Measurements from ENCODE around the gene EDEM3.
"Not testable (repeated sequence)": the region's sequence is repeated elsewhere in the genome, so short reads cannot be mapped to it uniquely, and the experiment has no call there.

EDEM3 gene, protein sequence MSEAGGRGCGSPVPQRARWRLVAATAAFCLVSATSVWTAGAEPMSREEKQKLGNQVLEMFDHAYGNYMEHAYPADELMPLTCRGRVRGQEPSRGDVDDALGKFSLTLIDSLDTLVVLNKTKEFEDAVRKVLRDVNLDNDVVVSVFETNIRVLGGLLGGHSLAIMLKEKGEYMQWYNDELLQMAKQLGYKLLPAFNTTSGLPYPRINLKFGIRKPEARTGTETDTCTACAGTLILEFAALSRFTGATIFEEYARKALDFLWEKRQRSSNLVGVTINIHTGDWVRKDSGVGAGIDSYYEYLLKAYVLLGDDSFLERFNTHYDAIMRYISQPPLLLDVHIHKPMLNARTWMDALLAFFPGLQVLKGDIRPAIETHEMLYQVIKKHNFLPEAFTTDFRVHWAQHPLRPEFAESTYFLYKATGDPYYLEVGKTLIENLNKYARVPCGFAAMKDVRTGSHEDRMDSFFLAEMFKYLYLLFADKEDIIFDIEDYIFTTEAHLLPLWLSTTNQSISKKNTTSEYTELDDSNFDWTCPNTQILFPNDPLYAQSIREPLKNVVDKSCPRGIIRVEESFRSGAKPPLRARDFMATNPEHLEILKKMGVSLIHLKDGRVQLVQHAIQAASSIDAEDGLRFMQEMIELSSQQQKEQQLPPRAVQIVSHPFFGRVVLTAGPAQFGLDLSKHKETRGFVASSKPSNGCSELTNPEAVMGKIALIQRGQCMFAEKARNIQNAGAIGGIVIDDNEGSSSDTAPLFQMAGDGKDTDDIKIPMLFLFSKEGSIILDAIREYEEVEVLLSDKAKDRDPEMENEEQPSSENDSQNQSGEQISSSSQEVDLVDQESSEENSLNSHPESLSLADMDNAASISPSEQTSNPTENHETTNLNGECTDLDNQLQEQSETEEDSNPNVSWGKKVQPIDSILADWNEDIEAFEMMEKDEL

GRCh38 chr1:184754476-184755225 lies at the start of gene EDEM3:
TSS of gene EDEM3 (minus strand) at chr1:184754858. CDS start at chr1:184754646, 212 bp downstream.
- DNase-seq = peak; percentile 97

- no peak for DNase-seq
Observed at GRCh38 chr1:184804220-184804619, 49.6 kb upstream of the EDEM3 start.

DNA sequence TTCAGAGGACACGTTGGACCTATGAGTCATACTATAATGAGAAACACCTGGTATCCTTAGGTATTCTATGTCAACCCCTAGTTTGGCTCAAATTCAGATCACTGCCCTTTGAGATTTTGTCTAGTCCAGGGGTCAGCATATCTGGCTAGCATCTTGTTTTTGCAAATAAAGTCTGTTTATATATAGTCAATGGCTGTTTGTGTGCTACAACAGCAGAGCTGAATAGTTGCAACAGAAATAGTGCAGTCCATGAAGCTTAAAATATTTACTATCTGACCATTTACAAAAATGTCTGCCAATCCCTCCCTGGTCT lies 48.5 kb upstream of the EDEM3 start:
- DNase-seq = no peak

DNA sequence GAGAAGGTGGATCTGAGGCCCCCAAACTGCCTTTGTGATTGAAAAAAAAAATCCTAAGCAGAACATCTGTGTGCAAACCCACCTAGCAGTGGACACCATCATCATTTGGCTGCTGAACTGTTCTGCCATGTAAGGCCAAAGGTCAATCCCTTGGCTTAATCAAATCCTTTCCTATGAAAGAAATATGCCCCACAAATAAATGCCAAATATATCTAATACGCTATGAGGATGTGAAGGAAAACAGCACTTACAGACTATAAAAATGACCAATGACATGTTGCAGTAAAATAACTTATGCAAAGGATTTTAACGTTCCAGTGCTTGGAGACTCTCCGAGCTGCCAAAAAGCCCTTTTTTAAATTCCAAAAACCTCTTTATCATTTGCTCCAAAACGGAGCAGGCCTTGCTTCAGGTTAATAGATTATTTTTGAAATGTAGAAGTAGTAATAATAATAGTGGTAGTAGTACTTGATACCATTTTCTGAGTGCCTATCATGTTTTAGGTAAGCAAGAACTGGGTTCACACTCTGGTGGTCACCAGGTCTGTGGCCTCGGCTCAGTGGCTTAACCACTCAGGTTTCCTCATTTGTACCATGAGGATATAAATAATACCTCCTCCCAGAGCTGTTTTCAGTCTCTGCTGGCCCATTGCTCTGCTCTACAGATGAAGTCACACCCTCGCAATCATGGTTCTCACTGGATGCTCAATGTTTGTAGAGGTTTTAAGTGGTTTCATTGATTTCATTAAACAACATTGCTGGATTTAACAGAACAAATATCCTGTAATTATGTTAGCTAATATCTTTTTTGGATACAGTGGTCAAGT lies 47.9 kb upstream of the EDEM3 start:
- DNase-seq = no peak

DNA sequence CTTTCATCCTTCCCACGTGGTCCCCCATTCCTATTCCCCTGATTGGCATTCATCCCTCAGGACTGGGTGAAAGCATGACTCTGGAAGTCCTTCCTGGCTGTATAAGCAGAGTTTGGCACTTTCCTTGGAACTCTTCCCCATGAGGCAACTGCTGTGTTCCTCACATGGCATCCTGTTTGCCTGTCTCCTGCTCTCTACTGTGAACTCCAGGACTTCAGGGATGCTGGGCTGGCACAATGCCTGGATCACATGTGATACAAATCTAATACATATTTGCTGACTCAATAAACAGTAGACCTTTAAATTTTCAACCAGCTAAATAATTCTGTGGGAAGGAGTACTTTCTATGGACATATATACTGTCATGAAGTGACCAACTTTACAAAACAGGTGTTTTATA lies 46.8 kb upstream of the EDEM3 start:
- DNase-seq = no peak

DNA sequence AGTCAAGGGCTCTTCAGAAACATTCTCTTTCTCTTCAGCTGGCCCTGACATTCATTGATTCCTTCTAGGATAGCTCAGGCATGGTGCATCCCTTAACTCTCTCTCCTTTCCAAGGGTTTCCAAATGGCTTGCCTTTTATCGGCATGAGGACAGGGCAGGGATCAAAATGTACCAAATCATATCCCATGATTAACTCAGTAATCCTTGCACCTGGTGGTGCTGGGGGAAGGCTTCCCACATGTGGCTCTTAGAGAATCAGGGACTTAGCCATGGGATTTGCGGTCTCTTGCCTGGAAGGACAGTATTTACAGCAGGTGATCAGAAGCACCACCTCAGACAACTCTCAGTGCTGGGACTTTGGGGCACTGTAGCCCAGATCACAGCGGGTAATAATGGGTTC lies 46.2 kb upstream of the EDEM3 start:
- no peak for DNase-seq

GRCh38 chr1:184793967-184794366 lies 39.3 kb upstream of the EDEM3 start:
- no peak for DNase-seq

DNA sequence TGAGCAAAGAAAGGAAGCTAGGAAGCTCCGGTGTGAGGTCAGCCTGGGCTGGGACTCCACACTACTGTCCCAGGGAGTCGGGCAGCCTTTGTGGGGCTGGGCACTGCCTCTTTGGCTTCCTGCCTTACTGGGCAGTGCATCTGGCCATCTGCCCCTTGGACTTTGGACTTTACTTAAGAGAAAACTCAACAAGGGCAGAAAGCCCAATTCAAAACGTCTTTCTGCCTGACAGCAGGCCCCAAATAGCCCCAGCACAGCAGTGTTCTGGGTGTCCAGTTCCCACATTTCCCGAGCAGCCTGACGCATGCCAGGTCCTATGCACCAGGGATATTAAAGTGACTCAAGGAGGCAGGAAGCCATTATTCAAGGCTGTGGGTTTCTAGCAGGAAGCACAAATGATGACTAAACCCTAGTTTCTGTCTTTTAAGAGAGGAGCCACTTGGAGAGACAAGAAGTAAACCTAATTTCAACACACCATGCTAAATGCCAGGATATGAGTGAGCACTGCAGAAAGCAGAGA lies 37.9 kb upstream of the EDEM3 start:
- no peak for DNase-seq

- no peak for DNase-seq
Observed at GRCh38 chr1:184791550-184791900, 36.9 kb upstream of the EDEM3 start.

DNA sequence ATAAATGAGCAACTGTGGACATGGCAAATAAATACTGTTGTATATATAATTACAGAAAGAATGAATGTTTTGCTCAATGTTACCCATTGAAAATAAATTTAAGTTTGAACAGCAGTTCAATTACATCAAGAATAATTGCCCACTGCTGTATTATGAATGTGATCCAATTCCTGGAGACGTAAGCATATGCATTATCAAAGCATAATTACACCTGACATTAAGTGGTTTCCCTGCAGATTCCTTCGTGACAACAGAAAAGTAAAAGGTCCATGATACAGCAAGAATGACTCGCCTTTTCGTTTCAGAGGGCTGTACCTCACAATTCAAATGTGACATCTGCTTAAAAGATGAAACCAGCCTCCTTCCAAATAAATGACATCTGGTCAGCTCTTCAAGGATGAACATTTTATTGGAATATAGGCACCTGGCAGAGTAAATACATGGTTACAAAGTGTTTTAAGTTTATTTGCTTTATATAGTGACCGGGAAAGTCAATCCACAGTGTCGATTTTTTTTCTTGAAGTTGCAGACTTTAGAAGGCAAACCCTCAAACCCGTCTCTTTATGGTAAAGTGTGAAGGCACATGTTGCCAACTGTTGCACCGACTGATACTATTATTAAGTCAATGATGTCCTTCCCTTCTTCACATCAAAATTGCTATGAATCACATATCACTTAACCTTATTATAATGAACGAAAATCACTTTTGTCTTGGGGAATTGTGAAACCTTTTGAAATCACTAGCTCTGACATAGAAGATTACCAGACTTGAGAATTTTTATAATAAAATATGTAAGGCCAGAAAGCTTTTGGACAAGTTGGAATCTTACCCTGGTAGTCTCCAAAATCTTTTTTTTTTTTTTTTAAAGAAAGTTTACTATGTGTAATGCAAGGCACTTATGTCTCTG lies 36.2 kb upstream of the EDEM3 start:
- DNase-seq = no peak

GRCh38 chr1:184789884-184790283 lies 35.2 kb upstream of the EDEM3 start:
- no peak for DNase-seq

DNA sequence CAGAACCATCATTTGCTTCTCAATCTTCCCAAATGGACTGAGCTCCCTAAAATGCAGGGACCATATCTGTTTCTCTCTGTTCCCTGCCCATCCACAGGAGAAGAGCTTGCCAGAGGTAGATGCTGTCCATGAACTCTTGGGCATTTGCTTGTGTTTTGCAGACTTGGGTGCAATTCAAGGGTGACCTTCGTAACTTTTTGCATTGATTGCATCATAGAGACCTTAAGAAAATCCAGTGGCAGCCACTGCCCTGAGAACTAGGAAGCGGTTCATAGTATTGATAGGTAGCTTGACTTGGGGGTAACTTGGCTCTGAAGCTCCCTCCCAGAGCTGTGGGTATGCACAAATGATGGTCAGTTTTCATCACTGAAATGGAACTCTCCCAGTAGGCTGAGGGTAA lies 34.3 kb upstream of the EDEM3 start:
- no peak for DNase-seq

GRCh38 chr1:184785529-184785928 lies 30.9 kb upstream of the EDEM3 start:
- no peak for DNase-seq

GRCh38 chr1:184783723-184784122 lies 29.1 kb upstream of the EDEM3 start:
- not testable (repeated sequence) for DNase-seq

GRCh38 chr1:184781941-184782340 lies 27.3 kb upstream of the EDEM3 start:
- no peak for DNase-seq

DNA sequence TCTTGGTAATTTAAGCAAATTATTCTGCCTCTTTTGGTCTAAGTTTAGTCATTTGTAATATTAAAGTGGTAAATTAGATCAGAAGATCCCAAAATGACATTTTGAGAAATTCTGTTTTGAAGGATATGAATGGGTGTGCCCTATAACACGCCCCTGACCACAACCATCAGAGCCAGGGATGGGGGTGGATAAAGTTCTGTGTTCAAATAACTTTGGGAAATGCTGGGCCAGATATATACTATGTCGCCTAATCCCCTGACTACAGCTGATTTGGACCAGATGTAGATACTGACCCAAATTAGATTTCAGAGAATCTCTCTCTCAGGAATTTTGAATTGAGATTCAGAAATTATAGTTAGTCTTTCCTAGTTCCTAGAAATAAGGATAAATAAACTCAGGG lies 21.2 kb upstream of the EDEM3 start:
- DNase-seq = no peak

- DNase-seq = no peak
Observed at GRCh38 chr1:184775329-184775728, 20.7 kb upstream of the EDEM3 start.

GRCh38 chr1:184773762-184774320 lies 19.2 kb upstream of the EDEM3 start:
- DNase-seq = no peak

- DNase-seq = peak; percentile 64
Observed at GRCh38 chr1:184771190-184771691, 16.6 kb upstream of the EDEM3 start.

DNA sequence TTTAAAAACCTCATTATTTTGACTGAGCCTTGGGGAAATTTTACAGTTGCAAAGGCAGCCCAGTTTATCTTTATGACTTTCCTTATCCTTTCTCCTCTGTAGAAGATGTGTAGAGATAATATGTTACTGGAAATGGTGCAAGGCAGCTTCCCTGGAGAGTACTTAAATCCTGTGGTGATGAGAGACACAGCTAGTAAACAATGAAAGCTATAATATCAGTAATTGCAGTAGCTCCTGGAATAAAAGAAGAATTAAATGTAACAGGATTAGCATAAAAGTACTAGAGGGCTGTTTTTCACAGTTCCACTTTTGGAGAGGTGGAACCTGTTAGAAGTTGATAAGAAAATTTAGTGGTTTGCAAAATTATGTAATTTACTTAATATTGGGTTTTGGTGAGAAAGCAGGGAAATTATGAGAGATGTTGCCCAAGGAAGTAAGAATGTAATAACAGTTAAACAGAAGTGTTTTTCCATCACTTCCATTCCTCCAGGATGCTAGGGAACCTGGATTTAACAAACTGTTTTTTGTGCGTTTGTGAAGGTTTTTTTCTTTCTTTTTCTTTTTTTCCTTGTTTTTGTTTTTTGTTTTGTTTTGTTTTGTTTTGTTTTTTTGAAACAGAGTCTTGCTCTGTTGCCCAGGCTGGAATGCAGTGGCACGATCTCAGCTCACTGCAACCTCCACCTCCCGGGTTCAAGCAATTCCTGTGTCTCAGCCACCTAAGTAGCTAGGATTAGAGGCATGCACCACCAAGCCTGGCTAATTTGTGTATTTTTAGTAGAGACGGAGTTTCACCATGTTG lies 15.7 kb upstream of the EDEM3 start:
- peak; percentile 91 for DNase-seq

Data from NCI-H2227 treated with DMSO at 0.1 percent for 48 hours (cell line).